Lower leg skin (tissue), 3 donors: ENCODE measurements around the gene ARID1B.

Experiments used
- CTCF ChIP-seq, 3 donors: fragments of 450-650 bp; IDR thresholded peaks; one replicate each; pipeline ENCODE4 v1.5.1; 2016; ENCODE audit warnings: antibody characterized with exemption in 3 of 3, mild to moderate bottlenecking in 3 of 3, moderate library complexity in 2 of 3
- POLR2A ChIP-seq, 2 donors: fragments of 450-650 bp; IDR thresholded peaks; one replicate each; pipeline ENCODE4 v1.6.1; 2016 to 2017; ENCODE audit warnings: antibody characterized with exemption in 2 of 2, mild to moderate bottlenecking in 1 of 2, moderate library complexity in 1 of 2

- TF ChIP-seq CTCF (IDR thresholded peaks at IDR 0.05) (no peak), POLR2A (IDR thresholded peaks at IDR 0.05) (no peak)
Measured at GRCh38 chr6:157020398-157020797, 243.2 kb downstream of the ARID1B start.
